Measurements from ENCODE around the gene METTL2B. TPM values are rescaled to one million over a fixed set of nuclear protein-coding genes. Genes with fewer than 3 reads are reported as not detected.

Gene METTL2B
- total and polyA plus RNA-seq, 2 of the 13 experiments (the other 11 are each of a cell fraction or from before 2014, with no cell fraction given), result 15.5 to 33.1 TPM

GRCh38 chr7:128435327-128435686, 41.2 kb upstream of the METTL2B start:
- in situ Hi-C loops (cut with HindIII; ENCODE audit: extremely low pct_ligation_motif_present, low pct_unique_long_range_greater_than_20kb) (loop anchor here (25.0 kb wide), 1 partner anchor 452 kb away; no protein-coding TSS in a partner anchor), intact Hi-C loops (cut with micrococcal nuclease; ENCODE audit: unreplicated experiment) (no loop called here)
- WGBS (ENCODE audit: low lambda C conversion rate), result 0% methylated on average over 3 of the region's 3 CpGs
- no peak overlapping the region for H3K27ac ChIP-seq (ENCODE audit: extremely low read length, insufficient read depth, low read length)
- no peaks in the 10 kb centered on the region for H3K9me3 ChIP-seq (ENCODE audit: low read length)
- FAIRE-seq (peak; percentile 83), DNase-seq (ENCODE audit: low spot score) (peak; percentile 65), ATAC-seq (peak; percentile 67)
- H3K4me2 ChIP-seq (ENCODE audit: low read depth, low read length), result peak overlapping the region; percentile 39; the same call in 1 of the 2 replicates
- H4K20me1 ChIP-seq (ENCODE audit: insufficient read depth, low read length), result no peaks in the 10 kb centered on the region
- no peak overlapping the region for H3K4me3 ChIP-seq (replicated peaks in 1 of 3; ENCODE audit: insufficient read depth in 1 of 3, low read depth in 2 of 3, low read length in 3 of 3)
- H3K79me2 ChIP-seq (ENCODE audit: insufficient read depth, low read length), result no peaks in the 10 kb centered on the region
- H3K9ac ChIP-seq (ENCODE audit: insufficient read depth, low read depth, low read length), result no peak overlapping the region
- H3K36me3 ChIP-seq (replicated peaks in 1 of 2; ENCODE audit: control insufficient read depth in 1 of 2, insufficient read depth in 2 of 2, low read length in 2 of 2), result no peaks in the 10 kb centered on the region
- CTCF ChIA-PET (ENCODE audit: low intra/inter-chr PET ratio, low total read pairs), result interaction anchor here (2.1 kb wide), 1 partner anchor 26 kb away, joined by 7 read pairs; no protein-coding TSS in a partner anchor
- no TSS peak for BruUV-seq (replicated peaks)
- POLR2A ChIA-PET, result interaction anchor here (1.0 to 3.3 kb wide), 5 partner anchors 10 to 26 kb away, joined by 3 to 54 read pairs (median 7); partner anchors contain the start of gene HILPDA
- peaks cover 2 to 10% of the 10 kb centered on the region in 2 experiments; a peak in 2 of 5 replicates for H3K27me3 ChIP-seq (ENCODE audit: control insufficient read depth in 1 of 2, insufficient read depth in 2 of 2, low read length in 2 of 2)
- no peak overlapping the region for H2AFZ ChIP-seq (ENCODE audit: low read length)
- peaks cover 40% of the 10 kb centered on the region for H3K4me1 ChIP-seq (ENCODE audit: insufficient read depth, low read length)
- TF ChIP-seq ZFP82 (CRISPR knock-in tag; IDR thresholded peaks at IDR 0.05; ENCODE audit: borderline replicate concordance) (no peak), GZF1 (CRISPR knock-in tag; IDR thresholded peaks at IDR 0.05) (no peak), ZNF646 (CRISPR knock-in tag; IDR thresholded peaks at IDR 0.05) (no peak), SAP130 (CRISPR knock-in tag; IDR thresholded peaks at IDR 0.05; ENCODE audit: low read depth) (peak; percentile 55), FOXA1 (IDR thresholded peaks at IDR 0.05) (no peak), FOXA1 (CRISPR knock-in tag; IDR thresholded peaks at IDR 0.05) (peak; percentile 74), GTF3A (CRISPR knock-in tag; conservative IDR thresholded peaks at IDR 0.05) (no peak), FOXP4 (CRISPR knock-in tag; IDR thresholded peaks at IDR 0.05) (peak; percentile 68), ZBTB2 (CRISPR knock-in tag; IDR thresholded peaks at IDR 0.05; ENCODE audit: low read depth) (no peak), EP300 (IDR thresholded peaks at IDR 0.05; ENCODE audit: low read depth in 2 of 2, low read length in 2 of 2) (peak in 1 of 2 experiments; percentile 74; a peak in 2 of 4 replicates), EP300 (CRISPR knock-in tag; IDR thresholded peaks at IDR 0.05; ENCODE audit: borderline replicate concordance) (peak; percentile 40; the same call in 1 of the 2 replicates), MYNN (CRISPR knock-in tag; IDR thresholded peaks at IDR 0.05; ENCODE audit: low read depth) (no peak), FOXO1 (CRISPR knock-in tag; IDR thresholded peaks at IDR 0.05) (peak; percentile 59; the same call in 1 of the 2 replicates), HHEX (CRISPR knock-in tag; IDR thresholded peaks at IDR 0.05) (peak; percentile 59; the same call in 1 of the 2 replicates), MAFF (IDR thresholded peaks at IDR 0.05; ENCODE audit: low read depth, low read length) (0 out of 2 replicates have a peak, but pooled peaks have one; percentile 10), ZKSCAN1 (IDR thresholded peaks at IDR 0.05; ENCODE audit: low read length) (no peak)
